Stimulated activated CD8-positive, alpha-beta memory T cell treated with anti-CD3 and anti-CD28 coated beads, Interleukin-4, amount 100 ng/mL, for 48 hours (primary cell): ENCODE data around the gene TAF8.

Experiments used
- DNase-seq: peaks from one replicate; pipeline ENCODE4 v3.0.0-alpha.2; 2020

Gene TAF8

DNA sequence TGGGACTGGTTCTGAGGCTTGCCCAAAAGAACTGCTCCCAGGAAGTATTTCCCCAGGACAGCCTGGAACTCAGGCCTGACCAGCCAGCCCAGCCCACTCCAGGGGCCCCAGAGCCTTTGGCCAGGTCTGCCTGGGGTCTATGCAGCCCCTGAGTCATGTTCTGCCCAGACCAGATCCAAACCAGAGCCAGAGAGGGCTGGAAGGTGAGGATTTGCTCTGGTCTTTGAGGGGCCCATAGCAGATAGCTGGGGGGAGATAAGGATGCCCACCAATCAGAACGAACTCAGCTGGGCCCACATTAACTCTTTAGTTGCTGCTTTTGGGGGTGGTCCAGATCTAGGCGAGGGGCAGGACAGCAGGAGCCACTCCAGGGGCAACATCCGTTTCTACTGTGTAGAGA lies 75.3 kb downstream of the TAF8 start:
- no peak for DNase-seq

DNA sequence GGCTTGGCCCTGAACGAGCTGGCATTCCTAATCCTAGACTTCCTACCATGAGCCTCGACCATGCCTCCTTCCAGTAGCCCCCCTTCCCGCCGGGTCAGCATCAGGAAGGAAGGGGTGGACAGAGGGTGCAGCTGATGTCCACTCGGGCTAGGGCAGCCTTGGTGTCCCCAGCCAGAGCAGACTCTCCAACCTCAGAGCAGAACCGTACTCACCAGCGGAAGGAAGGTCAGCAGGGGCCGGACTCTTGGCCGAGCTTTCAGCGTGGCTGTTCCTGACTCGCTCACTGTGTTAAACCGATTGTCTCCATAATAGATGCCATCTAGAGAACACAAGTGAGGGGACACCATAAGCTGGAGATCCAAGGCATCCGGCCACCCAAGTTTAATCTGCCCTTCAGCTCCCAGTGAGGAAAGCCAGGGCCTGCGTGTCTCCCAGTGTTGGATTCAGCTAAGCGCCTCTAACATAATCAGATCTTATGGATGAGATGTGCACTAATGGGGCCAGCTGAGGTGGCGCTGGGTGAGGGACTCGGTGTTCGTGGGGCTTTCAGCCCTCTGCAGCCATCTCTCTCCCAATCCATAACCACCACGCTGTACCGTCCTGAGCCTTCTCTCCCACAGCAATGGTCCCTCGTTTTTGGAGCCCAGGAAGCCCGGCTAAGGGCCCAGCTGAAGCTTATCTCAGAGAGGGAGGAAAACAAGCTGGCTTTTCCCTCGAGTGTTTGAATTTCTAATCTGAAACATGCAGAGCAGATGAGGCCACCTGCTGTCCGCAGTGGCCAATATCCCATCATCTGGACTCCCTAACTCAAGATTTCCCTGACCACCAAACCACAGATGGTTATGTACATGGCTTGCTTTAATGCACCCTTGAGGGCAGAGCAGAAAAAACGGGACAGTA lies 78.4 kb downstream of the TAF8 start:
- DNase-seq = no peak

DNA sequence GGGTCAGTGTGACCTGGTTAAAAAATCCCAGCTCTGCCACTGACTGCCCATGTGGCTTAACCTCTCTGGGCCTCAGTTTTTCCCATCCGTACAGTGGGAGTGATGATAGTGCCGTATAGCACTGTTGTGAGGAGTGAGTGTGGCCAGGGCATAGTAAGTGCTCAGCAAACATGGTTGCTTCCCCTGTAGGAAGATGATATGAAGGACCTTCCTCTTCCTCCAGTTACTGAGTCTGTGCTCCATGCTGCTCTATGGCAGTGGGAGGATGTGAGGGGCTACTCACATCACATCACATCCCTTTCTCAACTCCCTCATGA lies 79.0 kb downstream of the TAF8 start:
- DNase-seq = no peak

DNA sequence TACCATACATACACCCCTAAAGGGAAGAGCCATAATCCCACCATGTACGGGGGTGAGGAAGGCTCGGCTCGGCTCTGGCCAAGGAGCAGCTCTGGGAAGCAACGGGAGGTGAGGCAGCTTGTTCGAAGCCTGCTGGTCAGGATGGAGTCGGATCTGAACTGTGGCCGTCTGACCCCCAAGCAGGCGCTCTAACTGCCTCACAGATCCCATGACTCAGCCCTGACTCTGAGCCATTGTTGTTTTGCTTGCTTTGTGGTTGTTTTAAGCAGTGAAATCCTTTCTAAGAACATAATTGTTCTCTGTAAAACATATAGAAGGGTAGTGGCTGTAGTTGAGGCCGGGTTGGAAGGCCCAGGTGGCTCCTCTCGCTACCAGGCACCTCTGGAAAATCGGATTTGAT lies 81.2 kb downstream of the TAF8 start:
- DNase-seq = no peak

DNA sequence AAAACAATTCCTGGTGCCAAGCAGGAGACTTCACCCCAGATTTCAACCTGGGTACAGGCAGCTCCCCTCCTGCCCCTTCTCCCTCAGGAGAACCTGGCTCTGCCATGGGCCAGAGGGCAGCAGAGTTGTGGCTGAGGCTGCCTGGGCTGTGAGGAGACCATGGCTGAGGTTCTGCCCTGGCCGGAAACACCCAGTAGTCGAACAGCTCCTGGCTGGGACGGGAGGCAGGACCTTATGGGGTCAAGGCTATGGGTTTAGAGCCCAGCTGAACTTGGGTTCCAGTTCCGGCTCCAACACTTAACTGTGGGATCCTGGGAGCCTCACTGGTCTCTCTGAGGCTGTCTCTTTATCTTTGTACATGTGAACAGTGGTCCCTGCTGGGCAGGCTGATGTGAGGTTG lies 83.6 kb downstream of the TAF8 start:
- no peak for DNase-seq

DNA sequence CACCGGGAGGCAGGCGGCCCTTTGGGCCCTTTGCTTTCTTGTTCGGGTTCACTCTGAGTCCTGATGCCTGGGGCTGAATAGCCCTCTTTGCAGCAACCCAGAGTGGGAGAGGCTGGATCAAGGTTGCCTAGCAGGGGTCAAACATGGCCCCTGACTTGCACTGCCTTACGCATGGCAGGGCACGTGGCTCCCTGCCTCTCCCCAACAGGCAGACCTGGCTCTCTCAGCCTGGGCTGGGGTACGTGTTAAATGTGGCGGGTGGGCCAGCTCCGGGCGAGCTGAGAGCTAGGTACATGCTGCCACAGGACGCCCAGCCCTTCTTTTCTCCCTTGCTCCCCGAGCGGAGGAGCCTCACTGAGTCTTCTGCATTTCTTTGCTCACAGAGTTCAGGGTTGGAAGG lies 84.8 kb downstream of the TAF8 start:
- no peak for DNase-seq

DNA sequence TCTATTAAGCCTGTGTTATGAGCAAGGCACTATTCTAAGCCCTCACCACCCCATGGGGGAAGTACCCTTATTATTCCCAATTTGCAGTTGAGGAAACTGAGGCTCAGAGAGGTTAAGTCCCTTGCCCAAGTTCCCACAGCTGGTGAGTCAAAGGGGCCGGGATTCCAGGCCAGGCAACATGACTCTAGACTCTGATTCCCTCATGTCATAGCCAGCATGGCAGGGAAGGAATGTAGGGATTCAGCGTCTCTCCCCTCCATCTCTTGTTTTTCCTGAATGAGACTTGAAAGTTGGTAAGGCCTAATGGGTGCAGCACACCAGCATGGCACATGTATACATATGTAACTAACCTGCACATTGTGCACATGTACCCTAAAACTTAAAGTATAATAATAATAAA lies 85.4 kb downstream of the TAF8 start:
- DNase-seq = no peak

DNA sequence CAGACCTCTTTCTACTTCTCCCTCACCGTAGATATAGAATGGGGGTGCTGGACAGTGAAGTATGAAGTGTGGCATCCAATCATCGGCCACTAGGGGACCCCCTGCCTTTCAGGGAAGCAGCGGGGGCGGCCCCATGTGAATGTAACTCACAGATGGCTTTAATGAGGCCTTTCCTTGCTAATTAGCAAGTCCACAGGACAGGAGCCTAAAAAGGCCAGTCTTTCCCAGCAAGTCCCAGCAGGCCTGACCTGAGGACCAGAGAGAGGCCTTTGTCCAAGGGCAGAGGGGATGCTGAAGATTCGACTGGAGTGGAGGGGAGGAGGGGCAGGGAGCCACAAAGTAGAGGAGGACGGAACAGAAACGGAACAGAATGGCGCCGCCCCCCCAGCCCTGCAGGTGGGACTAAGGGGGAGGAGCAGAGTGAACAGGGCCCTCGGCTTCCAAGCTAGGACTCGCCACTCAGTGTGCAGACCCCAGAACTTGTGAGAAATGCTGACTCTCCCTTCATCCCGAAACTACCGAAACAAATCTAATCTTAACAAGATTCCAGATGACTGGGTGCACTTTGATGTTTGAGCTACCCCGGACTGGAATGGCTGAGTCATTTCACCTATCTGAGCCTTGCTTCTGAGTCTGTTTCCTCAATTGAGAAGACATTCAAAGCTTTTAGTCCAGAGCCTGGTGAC lies 86.3 kb downstream of the TAF8 start:
- DNase-seq = peak; percentile 65
